GM19239 (cell line): ENCODE measurements around the gene JADE3.
"Not testable (repeated sequence)": the region's sequence is repeated elsewhere in the genome, so short reads cannot be mapped to it uniquely, and the experiment has no call there.

Experiments used
- DNase-seq: peaks from one replicate; pipeline ENCODE4 v3.0.0; 2011; ENCODE audit warnings: low spot score; ENCODE audit not compliant: insufficient read length
- FAIRE-seq: peaks from 2 replicates; lab custom pipeline; 2011; peaks lifted over from hg19 to GRCh38; lab: Jason Lieb, UNC

The JADE3 gene

GRCh38 chrX:46929439-46930261, 17.4 kb downstream of the JADE3 start:
- no peak for DNase-seq

GRCh38 chrX:46935295-46935694, 23.1 kb downstream of the JADE3 start:
- no peak for FAIRE-seq
- no peak for DNase-seq

More at GRCh38 chrX:46929439-46930261, 17.4 kb downstream of the JADE3 start:
- peak; percentile 8 for FAIRE-seq

- peak; percentile 58 for FAIRE-seq
- DNase-seq: no peak
Measured at GRCh38 chrX:46938589-46938988, 26.4 kb downstream of the JADE3 start.

DNA sequence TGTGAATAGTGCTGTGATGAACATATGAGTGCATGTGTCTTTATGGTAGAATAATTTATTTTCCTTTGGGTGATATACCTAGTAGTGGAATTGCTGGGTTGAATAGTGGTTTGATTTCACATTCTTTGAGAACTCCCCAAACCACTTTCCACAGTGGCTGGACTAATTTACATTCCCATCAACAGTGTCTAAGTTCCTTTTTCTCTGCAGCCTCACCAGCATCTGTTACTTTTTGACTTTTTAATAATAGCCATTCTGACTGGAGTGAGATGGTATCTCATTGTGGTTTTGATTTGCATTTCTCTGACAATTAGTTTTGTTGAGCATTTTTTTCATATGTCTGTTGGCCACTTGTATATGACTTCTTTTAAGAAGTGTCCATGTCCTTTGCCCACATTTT, 29.1 kb downstream of the JADE3 start:
- DNase-seq (no peak), FAIRE-seq (no peak)

DNA sequence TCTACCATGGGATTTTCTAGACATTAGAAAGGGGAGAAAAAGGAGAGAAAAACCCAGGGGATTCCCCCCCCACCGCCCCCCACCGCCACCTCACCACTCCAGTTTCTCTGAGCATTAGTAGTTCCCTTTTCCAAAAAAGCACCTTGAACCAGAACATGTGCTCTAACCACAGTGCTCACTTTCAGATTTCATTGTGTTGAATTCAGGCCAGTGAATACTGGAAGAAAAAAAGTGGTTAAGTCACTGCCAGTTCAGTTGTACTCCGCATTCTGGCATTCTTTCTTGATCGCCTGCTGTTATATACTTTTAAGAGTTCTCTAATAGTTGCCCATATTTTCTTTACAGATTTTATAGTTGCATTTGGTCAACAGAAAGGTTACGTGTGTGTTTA, 40.9 kb downstream of the JADE3 start:
- DNase-seq: no peak
- FAIRE-seq: no peak

DNA sequence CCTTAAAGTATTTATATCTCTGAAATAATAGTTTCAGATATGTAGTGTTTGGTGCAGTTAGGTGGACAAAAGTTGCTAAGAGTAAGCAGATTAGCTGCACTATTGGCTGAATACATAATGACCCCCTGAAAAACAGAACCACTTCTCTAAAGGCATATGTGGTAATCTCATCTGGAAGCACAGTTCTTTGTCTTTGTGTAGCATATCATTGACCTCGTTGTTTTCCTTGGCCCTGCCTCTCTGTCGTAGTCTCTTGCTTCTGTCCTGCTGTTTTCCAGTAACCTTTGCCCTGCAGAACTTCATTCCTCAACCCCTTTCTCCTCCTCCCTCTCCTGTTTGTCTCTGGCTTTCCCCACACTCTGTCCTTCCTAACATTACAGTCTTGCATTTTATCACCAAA, 41.4 kb downstream of the JADE3 start:
- no peak for FAIRE-seq
- DNase-seq: no peak

GRCh38 chrX:46954716-46955115, 42.5 kb downstream of the JADE3 start:
- DNase-seq (no peak), FAIRE-seq (no peak)

DNA sequence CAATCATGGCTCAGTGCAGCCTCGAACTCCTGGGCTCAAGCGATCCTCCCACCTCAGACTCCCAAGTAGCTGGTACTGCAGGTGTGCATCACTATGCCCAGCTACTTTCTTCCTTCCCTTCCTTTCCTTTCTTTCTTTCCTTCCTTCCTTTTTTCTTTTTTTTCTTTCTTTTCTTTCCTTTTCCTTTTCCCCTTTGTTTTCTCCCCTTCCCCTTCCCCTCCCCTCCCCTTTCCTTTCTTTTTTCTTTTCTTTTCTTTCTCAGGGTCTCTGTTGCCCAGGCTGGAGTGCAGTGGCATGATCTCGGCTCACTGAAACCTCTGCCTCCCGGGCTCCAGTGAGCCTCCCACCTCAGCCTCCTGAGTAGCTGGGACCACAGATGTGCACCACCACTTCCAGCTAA, 44.4 kb downstream of the JADE3 start:
- not testable (repeated sequence) for FAIRE-seq

DNA sequence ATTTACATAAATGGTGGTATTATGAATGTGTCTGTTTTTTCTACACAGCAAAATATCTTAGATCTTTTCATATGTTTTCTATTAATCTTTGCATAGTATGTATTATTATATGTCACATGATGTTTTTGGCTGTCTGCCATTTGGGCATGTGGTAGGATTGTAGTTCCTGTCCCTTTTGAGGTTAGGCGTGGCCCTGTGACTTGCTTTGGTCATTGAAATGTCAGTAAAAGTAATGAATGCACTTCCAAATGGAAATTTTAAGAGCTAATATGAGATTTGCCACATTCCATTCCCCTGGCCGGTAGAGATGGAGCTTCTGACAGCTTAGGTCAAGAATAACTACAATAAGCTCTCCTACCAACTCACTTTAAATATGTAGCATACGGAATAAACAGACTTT, 45.1 kb downstream of the JADE3 start:
- FAIRE-seq (no peak), DNase-seq (no peak)

More for the DNA sequence above, 44.4 kb downstream of the JADE3 start:
- DNase-seq: not testable (repeated sequence)

DNA sequence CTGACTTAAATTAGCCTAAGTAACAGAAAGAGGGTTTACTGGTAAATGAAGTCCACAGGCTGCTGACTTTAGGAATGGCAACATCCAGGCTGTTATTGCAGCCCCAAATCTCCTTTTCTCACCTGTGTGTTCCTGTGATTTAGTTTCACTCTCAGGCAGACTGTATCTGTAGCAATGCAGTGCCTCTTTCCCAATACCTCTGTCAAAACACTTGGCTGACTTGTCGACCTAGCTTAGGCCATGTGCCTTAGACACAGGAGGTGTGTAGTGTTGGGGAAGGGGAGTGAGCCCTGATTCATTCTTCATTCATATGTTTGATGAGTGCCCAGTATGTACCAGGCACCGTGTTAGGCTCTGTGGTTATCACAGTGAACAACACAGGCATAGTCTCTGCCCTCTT, 46.9 kb downstream of the JADE3 start:
- DNase-seq (no peak), FAIRE-seq (no peak)

GRCh38 chrX:46959985-46960700, 47.9 kb downstream of the JADE3 start:
- DNase-seq (no peak), FAIRE-seq (no peak)

GRCh38 chrX:46961097-46961496, 48.9 kb downstream of the JADE3 start:
- no peak for FAIRE-seq

DNA sequence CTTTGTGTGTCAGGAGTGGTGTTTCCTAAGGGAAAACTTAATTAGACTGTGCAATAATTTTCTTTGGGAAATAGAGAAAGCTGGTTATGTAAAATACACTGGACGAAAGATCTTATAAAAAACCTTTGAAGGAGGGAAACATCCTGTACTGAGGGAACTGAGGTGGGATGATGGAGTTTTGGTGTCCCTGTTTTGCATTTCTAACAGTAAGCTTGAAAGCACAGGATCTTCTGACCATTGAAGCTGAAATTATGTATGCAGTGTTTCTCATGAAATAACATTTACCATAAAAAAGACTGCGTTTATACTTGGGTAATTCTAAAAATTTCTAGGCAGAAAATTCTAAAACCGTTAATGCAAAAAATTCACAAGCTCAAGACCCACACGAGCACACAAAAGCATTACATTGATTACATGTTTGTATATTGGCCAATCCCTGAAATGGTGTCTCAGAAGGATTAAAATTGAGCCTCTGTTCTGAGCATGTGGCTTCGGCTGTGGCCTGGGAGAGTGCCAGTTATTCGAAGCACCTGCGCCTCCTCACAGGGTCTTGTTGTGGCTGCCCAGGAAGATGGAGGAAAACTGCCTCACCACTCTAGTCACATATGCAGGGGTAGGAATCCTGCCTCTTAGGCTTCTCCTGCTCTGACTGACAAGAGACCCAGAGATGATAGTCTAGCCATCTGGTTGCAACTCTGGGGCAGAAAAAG, 49.5 kb downstream of the JADE3 start:
- DNase-seq: no peak
- FAIRE-seq: peak; percentile 70

More at GRCh38 chrX:46961097-46961496, 48.9 kb downstream of the JADE3 start:
- DNase-seq: no peak

- peak; percentile 8 for FAIRE-seq
Measured at GRCh38 chrX:46965125-46965758, 53.0 kb downstream of the JADE3 start.

DNA sequence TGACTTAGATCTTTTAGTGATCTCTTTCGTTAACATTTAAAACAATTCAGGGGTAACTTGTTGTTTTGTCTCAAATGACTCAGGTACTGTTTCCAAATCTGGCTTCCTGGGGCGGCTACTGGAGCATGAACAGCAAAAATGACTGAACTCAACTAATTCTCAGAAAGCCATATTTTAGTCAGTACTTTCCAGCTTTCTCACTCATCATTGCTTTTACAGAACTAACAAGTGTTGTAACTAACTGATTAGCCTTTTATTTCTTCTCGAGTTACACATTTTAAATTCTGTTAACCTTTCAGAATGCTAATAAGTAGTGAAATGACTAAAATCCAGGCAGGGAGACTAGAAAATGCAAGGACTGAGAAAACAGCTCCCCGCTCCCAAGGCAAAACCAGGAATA, 55.3 kb downstream of the JADE3 start:
- FAIRE-seq (peak; percentile 93), DNase-seq (no peak)

More at GRCh38 chrX:46965125-46965758, 53.0 kb downstream of the JADE3 start:
- no peak for DNase-seq

GRCh38 chrX:46977046-46977445, 64.8 kb downstream of the JADE3 start:
- not testable (repeated sequence) for FAIRE-seq

DNA sequence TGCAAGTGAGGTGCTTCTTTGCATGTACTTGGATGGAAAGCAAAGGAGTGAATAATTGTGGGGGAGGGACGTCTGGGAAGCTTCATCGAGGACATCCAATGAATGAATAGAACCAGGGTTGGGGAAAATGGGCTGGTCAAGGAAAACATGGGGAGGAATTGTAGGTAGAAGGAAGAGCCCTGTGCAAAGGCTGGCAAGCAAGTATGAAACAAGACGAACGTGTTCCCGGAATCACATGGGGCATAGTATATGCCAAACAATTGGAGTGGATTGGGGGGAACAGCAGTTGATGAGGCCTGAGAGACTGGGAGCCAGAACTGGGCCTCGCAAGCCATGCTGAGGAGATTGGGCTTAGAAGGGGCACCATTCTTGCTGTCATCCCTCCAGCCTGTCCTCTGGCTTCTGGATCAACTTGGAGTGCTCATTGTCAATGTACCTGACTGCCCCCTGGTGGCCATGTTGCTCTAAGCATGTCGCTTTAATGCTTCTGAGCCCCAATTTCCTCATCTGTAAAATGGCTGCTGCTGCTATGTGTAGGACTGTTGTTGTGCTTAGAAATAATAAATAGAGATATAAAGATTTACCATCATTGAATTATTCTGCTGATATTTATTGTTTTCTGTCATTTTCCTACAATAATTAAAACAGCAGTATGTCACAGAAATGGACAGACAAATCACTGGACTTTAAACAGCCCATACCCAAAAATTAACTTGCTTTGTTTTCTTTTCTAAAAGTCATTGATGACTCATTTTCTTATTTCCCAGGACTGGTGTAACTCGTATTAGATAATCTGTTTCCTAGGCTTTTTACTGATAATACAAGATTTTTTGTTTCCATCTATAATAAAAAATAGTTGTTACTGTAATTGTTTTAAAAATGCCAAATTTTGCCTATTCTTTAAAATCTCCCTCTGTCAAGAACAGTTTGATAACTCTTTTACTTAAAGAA, 66.4 kb downstream of the JADE3 start:
- FAIRE-seq (peak; percentile 95), DNase-seq (peak; percentile 4)

More at GRCh38 chrX:46977046-46977445, 64.8 kb downstream of the JADE3 start:
- not testable (repeated sequence) for DNase-seq

GRCh38 chrX:46984705-46985104, 72.5 kb downstream of the JADE3 start:
- FAIRE-seq (no peak), DNase-seq (no peak)

GRCh38 chrX:46989548-46989947, 77.3 kb downstream of the JADE3 start:
- no peak for FAIRE-seq
- DNase-seq: no peak
